ENCODE data around the gene EN1.

The EN1 gene

DNA sequence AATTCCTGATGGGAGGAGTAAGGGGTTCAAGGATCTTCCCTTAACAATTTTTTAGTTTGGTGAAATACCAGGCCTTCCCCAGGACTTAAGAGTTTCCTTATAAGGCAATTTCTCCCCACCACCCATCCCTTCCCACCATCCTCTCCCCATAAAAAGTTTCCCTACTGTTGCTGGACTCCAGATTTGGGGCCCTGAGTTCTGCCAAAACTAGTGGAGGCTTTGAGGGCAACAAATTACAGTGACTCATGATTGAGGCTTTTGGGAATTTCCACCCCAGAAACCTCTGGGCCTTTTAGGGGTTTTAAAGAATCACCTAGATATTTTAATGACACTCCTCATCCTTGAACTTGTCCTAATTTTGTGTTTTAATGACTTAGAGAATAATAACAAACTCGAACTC lies 14.3 kb upstream of the EN1 start:
- Histone ChIP-seq H3K36me3 (ENCODE audit: control insufficient read depth, insufficient read depth, low read length) (no peaks in the 10 kb centered on the region), H3K27ac (ENCODE audit: low read depth, low read length) (no peak overlapping the region), H3K4me3 (ENCODE audit: low read length) (no peak overlapping the region), H3K9ac (ENCODE audit: low read length) (no peak overlapping the region), H3K4me1 (ENCODE audit: control insufficient read depth, insufficient read depth, low read length) (no peaks in the 10 kb centered on the region), H3K27me3 (ENCODE audit: control insufficient read depth, insufficient read depth, low read length) (peaks cover 36% of the 10 kb centered on the region)

DNA sequence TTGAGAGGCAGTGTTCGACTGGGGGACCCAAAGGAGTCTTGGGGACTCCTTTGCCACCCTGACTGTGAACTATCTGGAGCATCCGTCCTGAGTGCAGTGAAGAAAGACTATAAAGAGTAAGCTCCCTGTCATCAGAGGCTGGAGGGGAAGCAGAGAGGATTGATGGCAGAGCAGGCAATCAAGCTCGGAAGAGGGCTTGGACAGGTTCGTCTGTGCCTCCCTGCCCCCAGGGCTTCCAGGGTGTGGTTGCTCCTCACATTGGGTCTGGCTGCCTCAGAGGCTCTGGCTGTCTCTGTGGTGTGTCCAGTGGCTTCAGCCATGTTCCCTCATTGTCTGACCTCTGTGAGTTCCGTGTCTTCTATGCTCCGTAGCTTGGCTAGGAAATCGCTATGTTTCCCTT lies 13.8 kb upstream of the EN1 start:
- peaks cover 39% of the 10 kb centered on the region for H3K27me3 ChIP-seq (ENCODE audit: control insufficient read depth, insufficient read depth, low read length)
- no peak overlapping the region for H3K4me3 ChIP-seq (ENCODE audit: low read length)
- H3K27ac ChIP-seq (ENCODE audit: low read depth, low read length): no peak overlapping the region
- H3K4me1 ChIP-seq (ENCODE audit: control insufficient read depth, insufficient read depth, low read length): no peaks in the 10 kb centered on the region
- H3K36me3 ChIP-seq (ENCODE audit: control insufficient read depth, insufficient read depth, low read length): no peaks in the 10 kb centered on the region
- no peak overlapping the region for H3K9ac ChIP-seq (ENCODE audit: low read length)

DNA sequence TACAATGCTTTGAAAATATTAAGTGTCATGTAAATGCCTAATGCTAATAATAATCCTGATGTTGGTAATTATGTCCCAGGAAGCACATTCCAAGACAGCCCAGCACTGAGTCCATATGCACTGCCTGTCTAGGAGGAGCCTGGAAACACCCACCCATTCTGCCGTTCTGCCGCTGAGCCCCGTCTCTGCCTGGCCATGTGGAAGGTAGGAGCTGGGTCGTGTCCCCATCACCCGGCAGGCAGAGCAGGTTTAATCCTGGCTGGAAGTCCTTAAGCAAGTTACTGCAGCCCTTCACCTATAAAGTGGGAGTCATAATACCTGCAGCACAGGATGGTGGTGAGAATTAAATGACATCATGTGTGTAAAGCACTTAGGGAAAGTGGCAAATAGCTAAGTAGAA lies 13.1 kb upstream of the EN1 start:
- H3K9ac ChIP-seq (ENCODE audit: low read length): no peak overlapping the region
- no peaks in the 10 kb centered on the region for H3K36me3 ChIP-seq (ENCODE audit: control insufficient read depth, insufficient read depth, low read length)
- peaks cover 39% of the 10 kb centered on the region for H3K27me3 ChIP-seq (ENCODE audit: control insufficient read depth, insufficient read depth, low read length)

GRCh38 chr2:118859157-118859770 lies 11.8 kb upstream of the EN1 start:
- Histone ChIP-seq H3K4me1 (ENCODE audit: control insufficient read depth, insufficient read depth, low read length) (peaks cover 6% of the 10 kb centered on the region), H3K27me3 (ENCODE audit: control insufficient read depth, insufficient read depth, low read length) (peaks cover 50% of the 10 kb centered on the region), H3K27ac (ENCODE audit: low read depth, low read length) (no peak overlapping the region), H3K4me3 (ENCODE audit: low read length) (no peak overlapping the region), H3K36me3 (ENCODE audit: control insufficient read depth, insufficient read depth, low read length) (no peaks in the 10 kb centered on the region), H3K9ac (ENCODE audit: low read length) (no peak overlapping the region)

More for the DNA sequence above, 13.1 kb upstream of the EN1 start:
- Histone ChIP-seq H3K4me3 (ENCODE audit: low read length) (no peak overlapping the region), H3K4me1 (ENCODE audit: control insufficient read depth, insufficient read depth, low read length) (peaks cover 4% of the 10 kb centered on the region), H3K27ac (ENCODE audit: low read depth, low read length) (no peak overlapping the region)

DNA sequence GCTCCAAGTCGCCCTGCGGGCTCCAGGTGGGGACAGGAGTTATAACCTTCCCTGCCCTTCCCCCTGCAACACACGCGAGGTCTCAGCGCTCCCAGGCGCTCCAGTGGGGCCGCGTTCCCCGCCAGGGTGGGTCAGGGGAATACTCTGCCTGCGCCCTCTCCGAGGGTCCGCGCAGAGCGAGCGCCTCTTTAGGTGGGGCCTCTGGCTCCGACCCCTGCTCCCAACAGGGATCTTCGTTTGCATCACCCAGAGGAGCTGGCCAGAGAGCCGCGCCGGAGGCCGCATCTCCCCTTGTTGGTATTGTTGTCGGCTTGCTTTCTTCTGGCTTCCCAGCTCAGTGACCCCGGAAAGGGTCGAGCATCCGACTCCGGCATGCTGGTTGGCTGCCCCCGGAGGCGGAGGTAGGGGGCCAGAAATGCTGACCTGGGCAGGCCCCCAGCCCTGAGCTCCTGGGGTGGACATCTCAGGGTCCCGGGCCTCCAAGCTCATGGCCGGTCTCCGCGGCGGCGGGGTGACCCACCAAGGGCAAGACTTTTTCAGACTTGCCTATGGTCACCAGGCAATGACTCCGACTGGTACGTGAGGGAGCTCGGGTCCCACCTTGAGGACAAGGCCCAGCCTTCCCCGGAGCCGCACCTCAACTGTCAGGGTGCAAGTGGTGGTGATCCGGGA lies 11.2 kb upstream of the EN1 start:
- no peak overlapping the region for H3K9ac ChIP-seq (ENCODE audit: low read length)
- peaks cover 6% of the 10 kb centered on the region for H3K4me1 ChIP-seq (ENCODE audit: control insufficient read depth, insufficient read depth, low read length)
- no peaks in the 10 kb centered on the region for H3K36me3 ChIP-seq (ENCODE audit: control insufficient read depth, insufficient read depth, low read length)
- no peak overlapping the region for H3K4me3 ChIP-seq (ENCODE audit: low read length)
- peaks cover 54% of the 10 kb centered on the region for H3K27me3 ChIP-seq (ENCODE audit: control insufficient read depth, insufficient read depth, low read length)
- H3K27ac ChIP-seq (ENCODE audit: low read depth, low read length): no peak overlapping the region

- no peak overlapping the region for H3K4me3 ChIP-seq (ENCODE audit: low read length)
- H3K4me1 ChIP-seq (ENCODE audit: control insufficient read depth, insufficient read depth, low read length): peaks cover 6% of the 10 kb centered on the region
- H3K36me3 ChIP-seq (ENCODE audit: control insufficient read depth, insufficient read depth, low read length): no peaks in the 10 kb centered on the region
- H3K9ac ChIP-seq (ENCODE audit: low read length): no peak overlapping the region
- H3K27me3 ChIP-seq (ENCODE audit: control insufficient read depth, insufficient read depth, low read length): peaks cover 62% of the 10 kb centered on the region
- no peak overlapping the region for H3K27ac ChIP-seq (ENCODE audit: low read depth, low read length)
Observed at GRCh38 chr2:118857677-118858484, 10.4 kb upstream of the EN1 start.

DNA sequence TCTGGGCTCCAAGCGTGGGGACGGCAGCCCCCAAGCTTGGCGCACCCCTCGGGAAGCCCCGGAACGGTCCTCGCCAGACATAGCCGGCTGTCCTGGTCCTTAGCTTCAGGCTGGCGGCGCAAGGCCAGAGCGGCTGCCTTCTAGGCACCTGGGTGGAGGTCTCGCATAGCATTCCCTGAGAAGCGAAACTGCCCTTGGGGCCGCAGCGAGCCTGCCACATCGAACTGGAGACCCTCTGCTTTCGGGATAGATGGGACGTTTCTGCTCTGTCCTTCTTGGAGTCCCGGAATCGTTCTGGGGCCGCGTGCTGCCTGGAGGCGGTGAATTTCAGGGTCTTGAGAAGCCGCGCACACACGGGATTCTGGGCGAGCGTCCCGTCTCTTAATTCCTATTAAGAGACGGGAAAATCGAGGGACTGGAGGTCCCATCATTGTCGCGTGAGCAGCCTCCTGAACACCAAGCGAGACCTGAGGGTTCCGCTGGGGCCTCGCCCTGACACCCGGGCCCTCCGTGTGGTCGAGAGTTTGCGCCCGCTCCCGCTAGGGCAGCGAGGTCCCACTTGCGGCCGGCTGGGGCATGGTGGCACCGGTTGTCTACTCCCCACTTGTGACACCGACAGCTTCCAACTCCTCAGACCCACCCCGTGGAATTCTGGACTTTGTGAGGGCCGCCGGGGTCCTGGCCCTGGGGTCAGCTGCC lies 9.7 kb upstream of the EN1 start:
- Histone ChIP-seq H3K4me1 (ENCODE audit: control insufficient read depth, insufficient read depth, low read length) (peaks cover 6% of the 10 kb centered on the region), H3K9ac (ENCODE audit: low read length) (no peak overlapping the region), H3K36me3 (ENCODE audit: control insufficient read depth, insufficient read depth, low read length) (no peaks in the 10 kb centered on the region), H3K27ac (ENCODE audit: low read depth, low read length) (no peak overlapping the region), H3K27me3 (ENCODE audit: control insufficient read depth, insufficient read depth, low read length) (peaks cover 63% of the 10 kb centered on the region), H3K4me3 (ENCODE audit: low read length) (no peak overlapping the region)

- Histone ChIP-seq H3K4me3 (ENCODE audit: low read length) (no peak overlapping the region), H3K27me3 (ENCODE audit: control insufficient read depth, insufficient read depth, low read length) (peaks cover 66% of the 10 kb centered on the region), H3K4me1 (ENCODE audit: control insufficient read depth, insufficient read depth, low read length) (peaks cover 6% of the 10 kb centered on the region), H3K27ac (ENCODE audit: low read depth, low read length) (no peak overlapping the region), H3K9ac (ENCODE audit: low read length) (no peak overlapping the region), H3K36me3 (ENCODE audit: control insufficient read depth, insufficient read depth, low read length) (no peaks in the 10 kb centered on the region)
Observed at GRCh38 chr2:118856330-118856977, 9.0 kb upstream of the EN1 start.

DNA sequence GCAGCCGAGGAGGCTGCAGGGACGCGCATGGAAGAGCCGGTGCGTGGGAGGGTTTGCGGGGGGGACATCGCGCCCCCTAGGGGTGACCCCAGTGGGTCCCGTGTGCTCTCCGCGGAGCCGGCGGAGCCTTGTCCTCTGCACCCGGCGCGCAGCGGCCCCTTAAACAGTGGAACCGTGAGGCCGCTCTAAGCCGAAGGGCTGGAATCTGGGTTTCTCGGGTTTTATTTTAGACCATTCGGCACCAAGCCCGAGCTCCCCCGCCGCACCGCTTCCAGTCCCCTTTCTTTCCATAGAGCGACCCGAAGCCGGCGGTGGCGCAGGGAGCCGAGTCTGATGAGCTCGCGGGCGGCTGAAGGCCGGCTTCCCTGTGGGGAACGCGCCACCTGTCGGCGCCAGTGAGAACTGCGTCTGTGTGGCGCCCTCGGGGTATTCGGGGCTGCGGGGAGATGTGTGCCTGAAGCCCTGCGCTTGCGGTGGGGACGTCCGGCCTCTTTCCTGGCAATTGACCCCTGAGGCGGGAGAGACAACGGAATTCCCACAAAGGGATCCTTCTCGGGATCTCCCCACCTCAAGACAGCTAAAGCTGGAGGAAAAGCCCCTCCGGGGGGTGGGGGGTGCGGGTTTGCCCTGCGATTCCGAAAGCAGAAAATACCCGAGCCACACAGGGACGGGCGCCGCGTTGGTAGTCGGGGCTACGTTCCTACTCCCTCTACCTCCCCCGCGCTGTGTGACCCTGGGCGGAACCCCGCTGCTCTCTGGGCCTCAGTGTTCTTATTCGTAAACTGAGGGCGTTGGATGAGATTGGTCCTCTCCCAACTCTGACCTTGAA lies 8.2 kb upstream of the EN1 start:
- H3K27ac ChIP-seq (ENCODE audit: low read depth, low read length): no peak overlapping the region
- H3K27me3 ChIP-seq (ENCODE audit: control insufficient read depth, insufficient read depth, low read length): peaks cover 72% of the 10 kb centered on the region
- peak overlapping the region; percentile 44 for H3K4me3 ChIP-seq (ENCODE audit: low read length)

DNA sequence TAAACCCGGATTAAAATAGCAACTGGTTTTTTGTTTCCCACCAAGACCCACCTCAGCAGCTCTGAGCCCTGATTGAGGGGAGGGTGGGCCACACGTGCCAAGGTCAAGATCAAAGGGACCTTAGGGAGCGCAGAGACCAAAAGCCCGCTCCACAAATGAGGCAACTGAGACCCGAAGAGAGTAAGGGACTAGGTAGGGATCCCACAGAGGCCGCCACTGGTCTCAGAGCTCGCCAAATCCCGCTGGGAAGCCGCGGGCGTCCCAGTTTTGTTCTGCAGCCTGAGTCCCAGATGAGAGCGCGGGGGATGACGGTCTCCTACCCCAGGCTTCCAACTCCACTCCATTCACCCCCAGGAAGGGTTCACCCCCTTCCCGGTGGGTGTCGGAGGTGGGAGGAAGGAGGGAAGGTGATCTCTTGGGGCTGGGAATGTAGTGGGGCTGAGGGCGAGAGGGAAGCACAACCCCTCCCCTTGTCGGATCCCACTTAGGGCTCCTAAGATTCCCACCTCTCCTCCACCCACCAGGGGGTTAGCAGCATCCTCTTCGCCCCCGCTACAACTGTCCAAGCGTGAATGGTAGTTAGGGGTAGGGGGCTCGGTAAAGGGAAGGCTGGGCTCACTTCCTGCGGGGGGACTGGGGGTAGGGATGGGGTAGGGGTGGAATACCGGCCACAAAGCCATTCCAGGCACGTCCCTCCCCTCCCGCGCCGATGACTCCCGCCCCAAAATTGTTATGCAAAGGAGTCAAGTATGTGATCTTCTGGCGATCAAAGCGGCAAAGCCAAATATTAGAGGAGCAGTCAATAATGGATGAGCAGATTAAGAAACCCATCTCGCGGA lies 7.3 kb upstream of the EN1 start:
- Histone ChIP-seq H3K27ac (ENCODE audit: low read depth, low read length) (no peak overlapping the region), H3K27me3 (ENCODE audit: control insufficient read depth, insufficient read depth, low read length) (peaks cover 75% of the 10 kb centered on the region), H3K9ac (ENCODE audit: low read length) (no peak overlapping the region), H3K4me1 (ENCODE audit: control insufficient read depth, insufficient read depth, low read length) (peaks cover 6% of the 10 kb centered on the region), H3K4me3 (ENCODE audit: low read length) (no peak overlapping the region), H3K36me3 (ENCODE audit: control insufficient read depth, insufficient read depth, low read length) (no peaks in the 10 kb centered on the region)

More for the DNA sequence above, 8.2 kb upstream of the EN1 start:
- peaks cover 6% of the 10 kb centered on the region for H3K4me1 ChIP-seq (ENCODE audit: control insufficient read depth, insufficient read depth, low read length)
- H3K36me3 ChIP-seq (ENCODE audit: control insufficient read depth, insufficient read depth, low read length): no peaks in the 10 kb centered on the region
- H3K9ac ChIP-seq (ENCODE audit: low read length): no peak overlapping the region
